Measurements from ENCODE around the gene TRPM4.
"Not testable (repeated sequence)": the region's sequence is repeated elsewhere in the genome, so short reads cannot be mapped to it uniquely, and the experiment has no call there.

Gene TRPM4

DNA sequence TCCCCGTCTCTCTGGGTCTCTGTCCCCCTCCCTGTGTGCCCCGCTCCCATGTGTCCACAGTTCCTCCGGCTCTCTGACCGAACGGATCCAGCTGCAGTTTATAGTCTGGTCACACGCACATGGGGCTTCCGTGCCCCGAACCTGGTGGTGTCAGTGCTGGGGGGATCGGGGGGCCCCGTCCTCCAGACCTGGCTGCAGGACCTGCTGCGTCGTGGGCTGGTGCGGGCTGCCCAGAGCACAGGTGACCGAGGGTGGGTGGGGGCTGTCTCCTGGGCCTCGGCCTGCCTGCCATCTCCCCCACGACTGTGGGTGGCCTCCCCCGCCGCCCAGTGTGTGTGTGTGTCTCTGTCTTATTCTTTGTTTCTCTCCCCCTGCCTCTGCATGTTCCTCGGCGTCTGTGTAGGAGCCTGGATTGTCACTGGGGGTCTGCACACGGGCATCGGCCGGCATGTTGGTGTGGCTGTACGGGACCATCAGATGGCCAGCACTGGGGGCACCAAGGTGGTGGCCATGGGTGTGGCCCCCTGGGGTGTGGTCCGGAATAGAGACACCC, 10.3 kb downstream of the TRPM4 start:
- no peaks in the 10 kb centered on the region for H3K4me1 Mint-ChIP-seq
- H3K27me3 Mint-ChIP-seq = peaks cover 43% of the 10 kb centered on the region
- no peak for DNase-seq
- no peaks in the 10 kb centered on the region for H3K9me3 Mint-ChIP-seq
- H3K4me3 Mint-ChIP-seq = no peak overlapping the region
- CTCF ChIA-PET = no interaction called here
- no peaks in the 10 kb centered on the region for H3K36me3 Mint-ChIP-seq
- H3K27ac Mint-ChIP-seq = no peak overlapping the region

- H3K4me1 Mint-ChIP-seq = no peaks in the 10 kb centered on the region
- no peak for DNase-seq
- no peak overlapping the region for H3K27ac Mint-ChIP-seq
- no peaks in the 10 kb centered on the region for H3K36me3 Mint-ChIP-seq
- H3K27me3 Mint-ChIP-seq = peaks cover 43% of the 10 kb centered on the region
- no peaks in the 10 kb centered on the region for H3K9me3 Mint-ChIP-seq
- CTCF ChIA-PET = interaction anchor here (1.1 kb wide), 1 partner anchor 22 kb away, joined by 3 read pairs; no protein-coding TSS in a partner anchor
- H3K4me3 Mint-ChIP-seq = no peak overlapping the region
These were observed 10.8 kb downstream of the TRPM4 start for GRCh38 chr19:49168421-49168820.

DNA sequence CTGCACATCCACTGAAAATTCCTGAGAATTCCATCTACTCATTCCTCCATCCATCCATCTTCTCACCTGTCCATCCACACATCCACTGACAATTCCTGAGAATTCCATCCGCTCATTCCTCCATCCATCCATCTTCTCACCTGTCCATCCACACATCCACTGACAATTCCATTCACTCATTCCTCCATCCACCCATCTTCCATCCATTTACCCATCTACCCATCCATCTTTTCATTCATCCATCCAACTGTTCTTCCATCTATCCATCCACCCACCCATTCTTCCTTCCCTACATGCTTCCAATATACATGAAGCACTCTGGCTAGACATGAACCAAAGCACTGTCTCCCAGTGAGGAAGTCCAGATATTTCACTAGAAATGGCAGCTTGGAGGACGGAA, 15.6 kb downstream of the TRPM4 start:
- no peak overlapping the region for H3K27ac Mint-ChIP-seq
- H3K4me1 Mint-ChIP-seq = no peaks in the 10 kb centered on the region
- CTCF ChIA-PET = no interaction called here
- no peak overlapping the region for H3K4me3 Mint-ChIP-seq
- no peak for DNase-seq
- no peaks in the 10 kb centered on the region for H3K36me3 Mint-ChIP-seq
- peaks cover 16% of the 10 kb centered on the region for H3K27me3 Mint-ChIP-seq
- H3K9me3 Mint-ChIP-seq = no peaks in the 10 kb centered on the region

- CTCF ChIA-PET = no interaction called here
- H3K4me3 Mint-ChIP-seq = no peak overlapping the region
- no peaks in the 10 kb centered on the region for H3K27me3 Mint-ChIP-seq
- H3K27ac Mint-ChIP-seq = no peak overlapping the region
- DNase-seq = no peak
- H3K36me3 Mint-ChIP-seq = no peaks in the 10 kb centered on the region
- H3K4me1 Mint-ChIP-seq = no peaks in the 10 kb centered on the region
- H3K9me3 Mint-ChIP-seq = peaks cover 10% of the 10 kb centered on the region
These were observed 23.1 kb downstream of the TRPM4 start for GRCh38 chr19:49180659-49181058.

GRCh38 chr19:49182010-49182847, 24.6 kb downstream of the TRPM4 start:
- H3K4me1 Mint-ChIP-seq, DNase-seq, H3K4me3 Mint-ChIP-seq, H3K27ac Mint-ChIP-seq, H3K27me3 Mint-ChIP-seq, H3K36me3 Mint-ChIP-seq: not testable (repeated sequence)
- CTCF ChIA-PET = interaction anchor here (1.4 kb wide), 1 partner anchor 85 kb away, joined by 4 read pairs; no protein-coding TSS in a partner anchor
- H3K9me3 Mint-ChIP-seq = peaks cover 10% of the 10 kb centered on the region

DNA sequence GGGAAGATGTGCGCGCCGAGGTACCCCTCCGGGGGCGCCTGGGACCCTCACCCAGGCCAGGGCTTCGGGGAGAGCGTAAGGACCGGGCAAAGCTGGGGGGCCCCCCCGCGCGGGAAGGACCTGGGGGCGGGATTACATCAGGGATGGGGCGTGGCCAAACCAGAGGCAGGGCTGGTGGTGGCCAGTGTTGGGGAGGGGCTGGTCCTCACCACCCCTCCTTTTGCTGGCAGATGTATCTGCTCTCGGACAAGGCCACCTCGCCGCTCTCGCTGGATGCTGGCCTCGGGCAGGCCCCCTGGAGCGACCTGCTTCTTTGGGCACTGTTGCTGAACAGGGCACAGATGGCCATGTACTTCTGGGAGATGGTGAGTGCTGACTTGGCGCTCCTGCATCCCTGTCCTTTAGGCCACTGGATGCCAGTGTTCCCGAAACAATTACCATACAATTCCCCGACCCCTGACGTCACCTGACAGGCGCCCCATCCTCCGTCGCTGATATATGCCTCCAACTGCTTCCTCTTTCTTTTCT, 25.3 kb downstream of the TRPM4 start:
- no peak for DNase-seq
- peak overlapping the region; percentile 56 for H3K27ac Mint-ChIP-seq
- H3K4me1 Mint-ChIP-seq = no peaks in the 10 kb centered on the region
- peaks cover 8% of the 10 kb centered on the region for H3K27me3 Mint-ChIP-seq
- no peak overlapping the region for H3K4me3 Mint-ChIP-seq
- peaks cover 10% of the 10 kb centered on the region for H3K9me3 Mint-ChIP-seq
- H3K36me3 Mint-ChIP-seq = no peaks in the 10 kb centered on the region
- CTCF ChIA-PET = interaction anchor here (1.4 kb wide), 1 partner anchor 86 kb away, joined by 4 read pairs; no protein-coding TSS in a partner anchor

DNA sequence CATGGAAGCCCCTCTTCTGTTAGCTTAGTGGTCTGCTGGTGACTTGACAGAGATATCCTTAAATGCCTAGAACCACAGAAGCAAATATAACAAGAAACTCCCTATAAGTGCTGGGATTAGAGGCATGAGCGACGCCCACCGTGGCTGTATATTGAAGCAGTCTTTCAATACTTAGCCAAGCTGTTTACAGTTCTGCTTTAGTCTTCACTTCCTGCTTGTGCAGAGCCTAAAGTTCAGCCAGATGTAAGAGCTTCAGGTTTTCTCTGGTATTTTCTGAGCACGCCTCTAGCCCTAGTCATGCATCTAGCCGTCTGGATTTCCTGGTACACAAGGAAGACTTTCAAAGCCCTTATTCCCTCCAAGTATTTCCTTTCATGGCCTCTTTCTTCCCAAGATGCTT, 28.5 kb downstream of the TRPM4 start:
- no peaks in the 10 kb centered on the region for H3K36me3 Mint-ChIP-seq
- no peak for DNase-seq
- peaks cover 12% of the 10 kb centered on the region for H3K9me3 Mint-ChIP-seq
- H3K27me3 Mint-ChIP-seq = peaks cover 22% of the 10 kb centered on the region
- CTCF ChIA-PET = interaction anchor here (1.2 kb wide), 1 partner anchor 13 kb away, joined by 4 read pairs; no protein-coding TSS in a partner anchor
- no peak overlapping the region for H3K27ac Mint-ChIP-seq
- H3K4me1 Mint-ChIP-seq = peaks cover 16% of the 10 kb centered on the region
- H3K4me3 Mint-ChIP-seq = no peak overlapping the region

DNA sequence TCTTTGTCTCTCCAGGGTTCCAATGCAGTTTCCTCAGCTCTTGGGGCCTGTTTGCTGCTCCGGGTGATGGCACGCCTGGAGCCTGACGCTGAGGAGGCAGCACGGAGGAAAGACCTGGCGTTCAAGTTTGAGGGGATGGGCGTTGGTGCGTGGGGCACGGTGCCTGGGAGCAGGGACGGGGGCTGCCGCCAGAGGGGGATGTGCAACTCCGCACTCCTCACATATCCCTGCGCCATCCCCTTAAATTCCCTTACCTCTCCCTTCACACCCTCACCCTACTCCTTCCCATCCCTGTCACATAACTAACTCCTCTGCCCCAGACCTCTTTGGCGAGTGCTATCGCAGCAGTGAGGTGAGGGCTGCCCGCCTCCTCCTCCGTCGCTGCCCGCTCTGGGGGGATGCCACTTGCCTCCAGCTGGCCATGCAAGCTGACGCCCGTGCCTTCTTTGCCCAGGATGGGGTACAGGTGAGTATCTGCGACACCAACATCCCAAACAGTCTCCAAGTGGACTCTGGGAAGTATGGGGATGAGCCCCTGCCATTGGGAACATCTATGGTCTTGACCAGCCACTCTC, 31.1 kb downstream of the TRPM4 start:
- no peaks in the 10 kb centered on the region for H3K36me3 Mint-ChIP-seq
- peaks cover 28% of the 10 kb centered on the region for H3K27me3 Mint-ChIP-seq
- no peak overlapping the region for H3K4me3 Mint-ChIP-seq
- no peak overlapping the region for H3K27ac Mint-ChIP-seq
- CTCF ChIA-PET = interaction anchor here (2.6 kb wide), 1 partner anchor 10 kb away, joined by 12 read pairs; no protein-coding TSS in a partner anchor
- H3K4me1 Mint-ChIP-seq = peaks cover 16% of the 10 kb centered on the region
- H3K9me3 Mint-ChIP-seq = peaks cover 5% of the 10 kb centered on the region
- no peak for DNase-seq

- Mint-ChIP-seq H3K27me3 (peaks cover 33% of the 10 kb centered on the region), H3K36me3 (no peaks in the 10 kb centered on the region), H3K4me1 (peaks cover 16% of the 10 kb centered on the region), H3K9me3 (peaks cover 1% of the 10 kb centered on the region), H3K27ac (no peak overlapping the region), H3K4me3 (no peak overlapping the region)
- DNase-seq = no peak
- CTCF ChIA-PET = interaction anchor here (2.6 kb wide), 1 partner anchor 10 kb away, joined by 12 read pairs; no protein-coding TSS in a partner anchor
These were observed 31.7 kb downstream of the TRPM4 start for GRCh38 chr19:49189259-49189658.

DNA sequence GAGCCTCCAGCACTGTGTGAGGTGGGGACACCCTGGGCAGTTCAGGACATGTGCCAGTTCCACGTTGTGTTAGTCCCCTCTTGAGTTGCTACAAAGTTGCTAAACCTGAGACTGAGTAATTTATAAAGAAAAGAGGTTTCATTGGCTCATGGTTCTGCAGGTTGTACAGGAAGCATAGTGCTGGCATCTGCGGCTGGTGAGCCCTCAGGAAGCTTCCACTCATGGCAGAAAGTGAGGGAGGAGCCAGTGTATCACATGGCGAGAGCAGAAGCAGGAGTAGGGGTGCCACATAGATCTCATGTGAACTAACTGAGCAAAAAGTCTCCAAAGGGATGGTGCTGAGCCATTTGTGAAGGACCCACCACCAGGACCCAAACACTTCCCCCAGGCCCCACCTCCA, 33.2 kb downstream of the TRPM4 start:
- no peaks in the 10 kb centered on the region for H3K36me3 Mint-ChIP-seq
- CTCF ChIA-PET = interaction anchor here (2.6 kb wide), 1 partner anchor 8 kb away, joined by 12 read pairs; no protein-coding TSS in a partner anchor
- H3K27ac Mint-ChIP-seq = no peak overlapping the region

DNA sequence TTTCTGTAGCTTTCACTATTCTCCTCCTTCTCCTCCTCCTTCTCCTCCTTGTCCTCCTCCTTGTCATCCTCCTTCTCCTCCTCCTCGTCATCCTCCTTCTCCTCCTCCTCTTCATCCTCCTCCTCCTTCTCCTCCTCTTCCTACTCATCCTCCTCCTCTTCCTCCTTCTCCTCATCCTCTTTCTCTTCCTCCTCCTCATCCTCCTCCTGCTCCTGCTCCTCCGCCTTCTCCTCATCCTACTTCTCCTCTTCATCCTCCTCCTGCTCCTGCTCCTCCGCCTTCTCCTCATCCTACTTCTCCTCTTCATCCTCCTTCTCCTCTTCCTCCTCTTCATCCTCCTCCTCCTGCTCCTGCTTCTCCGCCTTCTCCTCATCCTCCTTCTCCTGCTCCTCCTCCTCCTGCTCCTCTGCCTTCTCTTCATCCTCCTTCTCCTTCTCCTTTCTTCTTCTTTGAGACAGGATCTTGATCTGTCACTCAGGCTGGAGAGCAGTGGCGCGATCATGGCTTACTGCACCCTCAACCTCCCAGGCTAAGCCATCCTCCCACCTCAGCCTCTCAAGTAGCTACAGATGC, 36.3 kb downstream of the TRPM4 start:
- peaks cover 16% of the 10 kb centered on the region for H3K4me1 Mint-ChIP-seq
- H3K36me3 Mint-ChIP-seq = no peaks in the 10 kb centered on the region
- DNase-seq = no peak
- no peak overlapping the region for H3K4me3 Mint-ChIP-seq
- CTCF ChIA-PET = no interaction called here
- no peak overlapping the region for H3K27ac Mint-ChIP-seq
- peaks cover 22% of the 10 kb centered on the region for H3K27me3 Mint-ChIP-seq
- peaks cover 1% of the 10 kb centered on the region for H3K9me3 Mint-ChIP-seq

More for the DNA sequence above, 33.2 kb downstream of the TRPM4 start:
- Mint-ChIP-seq H3K4me3 (no peak overlapping the region), H3K9me3 (peaks cover 1% of the 10 kb centered on the region), H3K27me3 (peaks cover 33% of the 10 kb centered on the region), H3K4me1 (peaks cover 16% of the 10 kb centered on the region)
- DNase-seq = no peak

DNA sequence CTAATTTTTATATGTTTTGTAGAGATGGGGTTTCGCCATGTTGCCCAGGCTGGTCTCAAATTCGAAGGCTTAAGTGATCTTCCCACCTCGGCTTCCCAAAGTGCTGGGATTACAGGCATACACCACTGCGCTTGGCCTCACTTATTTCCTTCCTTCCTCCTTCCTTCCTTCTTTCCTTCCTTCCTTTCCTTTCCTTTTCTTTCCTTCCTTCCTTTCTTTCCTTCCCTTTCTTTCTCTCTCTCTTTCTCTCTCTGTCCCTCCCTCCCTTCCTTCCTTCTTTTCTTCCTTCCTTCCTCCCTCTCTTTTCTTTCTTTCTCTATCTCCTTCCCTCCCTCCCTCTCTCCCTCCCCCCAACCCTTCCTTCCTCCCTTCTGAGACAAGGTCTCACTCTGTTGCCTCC, 36.8 kb downstream of the TRPM4 start:
- peaks cover 13% of the 10 kb centered on the region for H3K4me1 Mint-ChIP-seq
- CTCF ChIA-PET = no interaction called here

GRCh38 chr19:49196527-49197240, 39.1 kb downstream of the TRPM4 start:
- CTCF ChIA-PET = interaction anchor here (0.6 to 1.5 kb wide), 4 partner anchors 12 to 99 kb away, joined by 3 to 7 read pairs (median 4); no protein-coding TSS in a partner anchor
- no peaks in the 10 kb centered on the region for H3K36me3 Mint-ChIP-seq
- H3K9me3 Mint-ChIP-seq = no peaks in the 10 kb centered on the region
- H3K27ac Mint-ChIP-seq = no peak overlapping the region
- peaks cover 7% of the 10 kb centered on the region for H3K4me1 Mint-ChIP-seq
- H3K27me3 Mint-ChIP-seq = peaks cover 18% of the 10 kb centered on the region
- no peak overlapping the region for H3K4me3 Mint-ChIP-seq
- DNase-seq = no peak

More for the DNA sequence above, 36.8 kb downstream of the TRPM4 start:
- H3K9me3 Mint-ChIP-seq = peaks cover 1% of the 10 kb centered on the region
- peaks cover 18% of the 10 kb centered on the region for H3K27me3 Mint-ChIP-seq
- no peak for DNase-seq
- H3K27ac Mint-ChIP-seq = no peak overlapping the region
- H3K4me3 Mint-ChIP-seq = no peak overlapping the region
- no peaks in the 10 kb centered on the region for H3K36me3 Mint-ChIP-seq
